RWPE1 (cell line): Measurements from ENCODE around the gene MICAL3.
"Not testable (repeated sequence)": the region's sequence is repeated elsewhere in the genome, so short reads cannot be mapped to it uniquely, and the experiment has no call there.

ENCODE experiments used
- CTCF ChIA-PET: fragments of 350-600 bp; sonication (Branson Sonifier 250); formaldehyde crosslinking; extraction: SDS; loops from one replicate; lab custom pipeline; 2021; lab: Yijun Ruan, JAX
- POLR2A ChIA-PET: fragments of 400-600 bp; formaldehyde crosslinking; extraction: SDS; loops from one replicate; lab custom pipeline; 2020; ENCODE audit warnings: antibody characterized with exemption; ENCODE audit not compliant: low non-redundant PET; lab: Yijun Ruan, JAX
- DNase-seq: peaks from one replicate; pipeline ENCODE4 v3.0.0; 2012; ENCODE audit warnings: low spot score
- H3K27ac ChIP-seq: fragments of 450-650 bp; 2 replicates; pipeline ENCODE4 v1.5.1; 2017
- TF ChIP-seq, protein P1 (sequence below): fragments of 450-650 bp; conservative IDR thresholded peaks from 2 replicates; pipeline ENCODE4 v1.5.1; 2017; ENCODE audit warnings: low read depth, mild to moderate bottlenecking

MICAL3 gene

DNA sequence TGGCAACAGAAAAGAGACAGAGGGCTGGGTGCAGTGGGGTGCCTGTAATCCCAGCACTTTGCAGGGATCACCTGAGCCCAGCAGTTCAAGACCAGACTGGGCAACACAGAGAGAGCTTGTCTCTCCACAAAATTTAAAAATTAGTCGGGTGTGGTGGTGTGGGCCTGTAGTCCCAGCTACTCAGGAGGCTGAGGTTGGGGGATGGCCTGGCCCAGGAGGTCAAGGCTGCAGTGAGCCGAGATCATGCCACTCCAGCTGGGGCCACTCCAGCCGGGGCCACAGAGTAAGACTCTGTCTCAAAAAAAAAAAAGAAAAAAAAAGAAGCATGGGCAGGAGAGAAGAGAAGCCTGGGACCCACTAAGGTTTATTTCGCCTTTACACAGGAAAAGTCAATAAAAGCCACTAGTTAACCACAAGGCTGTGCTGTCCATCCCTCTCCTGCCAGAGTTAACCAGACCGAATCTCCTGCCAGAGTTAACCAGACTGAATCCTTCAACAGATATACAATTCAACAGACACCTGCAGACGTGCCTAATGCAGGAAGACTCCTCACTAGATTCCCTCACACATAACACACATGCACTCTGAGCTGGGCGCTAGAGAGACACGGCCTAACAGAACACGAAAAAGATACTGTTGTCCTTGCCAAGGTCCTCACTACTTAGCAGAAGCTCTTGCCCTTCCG, 29.8 kb downstream of the MICAL3 start:
- ChIA-PET POLR2A (no interaction called here), CTCF (no interaction called here)
- TF ChIP-seq, protein P1, sequence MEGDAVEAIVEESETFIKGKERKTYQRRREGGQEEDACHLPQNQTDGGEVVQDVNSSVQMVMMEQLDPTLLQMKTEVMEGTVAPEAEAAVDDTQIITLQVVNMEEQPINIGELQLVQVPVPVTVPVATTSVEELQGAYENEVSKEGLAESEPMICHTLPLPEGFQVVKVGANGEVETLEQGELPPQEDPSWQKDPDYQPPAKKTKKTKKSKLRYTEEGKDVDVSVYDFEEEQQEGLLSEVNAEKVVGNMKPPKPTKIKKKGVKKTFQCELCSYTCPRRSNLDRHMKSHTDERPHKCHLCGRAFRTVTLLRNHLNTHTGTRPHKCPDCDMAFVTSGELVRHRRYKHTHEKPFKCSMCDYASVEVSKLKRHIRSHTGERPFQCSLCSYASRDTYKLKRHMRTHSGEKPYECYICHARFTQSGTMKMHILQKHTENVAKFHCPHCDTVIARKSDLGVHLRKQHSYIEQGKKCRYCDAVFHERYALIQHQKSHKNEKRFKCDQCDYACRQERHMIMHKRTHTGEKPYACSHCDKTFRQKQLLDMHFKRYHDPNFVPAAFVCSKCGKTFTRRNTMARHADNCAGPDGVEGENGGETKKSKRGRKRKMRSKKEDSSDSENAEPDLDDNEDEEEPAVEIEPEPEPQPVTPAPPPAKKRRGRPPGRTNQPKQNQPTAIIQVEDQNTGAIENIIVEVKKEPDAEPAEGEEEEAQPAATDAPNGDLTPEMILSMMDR = no peak
- DNase-seq = no peak
- H3K27ac ChIP-seq = peak overlapping the region; percentile 40

DNA sequence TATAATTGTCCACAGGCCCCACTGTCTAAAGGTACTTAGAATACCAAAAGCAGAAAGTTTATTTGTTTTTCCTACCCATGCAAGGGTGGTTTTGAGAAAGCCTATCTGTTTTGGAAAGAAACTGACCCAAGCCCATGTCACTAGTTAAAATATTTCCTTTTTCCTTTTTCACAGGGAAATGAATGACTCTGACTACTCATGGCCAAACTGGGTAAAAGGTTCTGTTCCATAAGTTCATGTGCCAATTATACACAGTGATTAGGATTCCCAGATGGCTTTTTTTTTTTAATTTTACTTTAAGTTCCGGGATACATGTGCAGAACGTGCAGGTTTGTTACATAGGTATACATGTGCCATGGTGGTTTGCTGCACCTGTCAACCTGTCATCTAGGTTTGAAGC, 31.4 kb downstream of the MICAL3 start:
- CTCF ChIA-PET, H3K27ac ChIP-seq, POLR2A ChIA-PET, DNase-seq: not testable (repeated sequence)

DNA sequence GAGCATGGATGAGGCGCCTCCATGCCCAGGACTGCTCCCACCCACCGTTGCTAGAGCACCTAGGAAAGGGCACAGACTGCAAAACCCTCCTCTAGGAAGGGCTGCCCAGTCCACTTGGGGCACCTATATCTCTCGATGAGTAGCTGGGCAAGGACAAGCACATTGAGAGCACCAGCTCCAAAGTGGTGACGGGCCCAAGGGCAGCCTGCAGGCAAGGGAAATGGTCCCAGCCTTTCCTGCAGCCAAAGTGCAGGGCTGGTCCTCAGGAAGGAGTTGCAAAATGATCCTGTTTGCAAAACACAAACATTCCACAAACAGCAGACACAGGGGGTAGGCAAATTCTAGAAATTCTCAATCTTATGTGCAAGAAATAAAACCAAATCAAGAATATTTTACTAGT, 32.4 kb downstream of the MICAL3 start:
- peak overlapping the region; percentile 40 for H3K27ac ChIP-seq
- DNase-seq, CTCF ChIA-PET, POLR2A ChIA-PET: not testable (repeated sequence)

DNA sequence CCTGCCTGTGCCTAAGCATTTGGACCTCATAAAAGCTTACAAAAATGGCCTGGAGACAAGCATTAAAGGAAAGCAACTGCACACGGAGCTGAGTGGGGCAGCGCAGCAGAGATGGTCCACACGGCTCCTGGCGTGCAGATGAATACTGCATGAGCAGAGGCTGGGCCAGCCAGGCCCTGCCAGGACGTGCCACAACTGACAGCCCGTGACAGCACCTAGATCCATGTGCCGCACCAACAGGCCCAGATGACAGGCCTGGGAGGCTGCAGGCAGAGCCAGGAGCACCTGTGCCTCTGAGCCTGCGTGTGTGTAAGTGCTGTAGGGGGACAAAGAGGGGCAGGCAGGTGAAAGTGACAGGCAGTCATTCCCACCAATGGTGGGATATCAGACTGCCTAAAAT, 33.4 kb downstream of the MICAL3 start:
- DNase-seq = no peak
- TF ChIP-seq, protein P1 = no peak
- H3K27ac ChIP-seq = peak overlapping the region; percentile 20; the same call in 1 of the 2 replicates
- ChIA-PET CTCF (no interaction called here), POLR2A (no interaction called here)

DNA sequence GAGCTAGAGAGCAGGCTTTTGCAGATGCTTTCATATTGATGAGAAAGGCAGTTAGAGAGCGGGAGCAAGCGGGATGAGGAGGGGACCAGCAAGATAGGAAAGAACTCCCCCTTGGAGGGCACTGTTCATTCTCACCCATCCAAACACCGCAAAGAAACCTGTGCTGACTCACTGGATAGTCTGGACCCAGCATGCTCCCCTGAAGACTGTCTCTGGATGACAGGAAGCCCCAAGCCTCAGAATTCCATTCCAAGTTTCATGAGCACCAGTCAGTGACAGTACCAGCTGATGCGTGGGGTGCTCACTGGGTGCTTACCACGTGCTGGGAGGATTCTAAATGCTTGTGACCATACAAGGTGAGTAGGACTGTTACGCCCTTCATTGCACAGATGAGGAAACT, 34.2 kb downstream of the MICAL3 start:
- ChIA-PET POLR2A (no interaction called here), CTCF (interaction anchor here (0.6 kb wide), 1 partner anchor 85 kb away, joined by 4 read pairs; no protein-coding TSS in a partner anchor)
- DNase-seq = no peak
- TF ChIP-seq, protein P1 = no peak
- H3K27ac ChIP-seq = no peak overlapping the region; the same call in 1 of the 2 replicates

DNA sequence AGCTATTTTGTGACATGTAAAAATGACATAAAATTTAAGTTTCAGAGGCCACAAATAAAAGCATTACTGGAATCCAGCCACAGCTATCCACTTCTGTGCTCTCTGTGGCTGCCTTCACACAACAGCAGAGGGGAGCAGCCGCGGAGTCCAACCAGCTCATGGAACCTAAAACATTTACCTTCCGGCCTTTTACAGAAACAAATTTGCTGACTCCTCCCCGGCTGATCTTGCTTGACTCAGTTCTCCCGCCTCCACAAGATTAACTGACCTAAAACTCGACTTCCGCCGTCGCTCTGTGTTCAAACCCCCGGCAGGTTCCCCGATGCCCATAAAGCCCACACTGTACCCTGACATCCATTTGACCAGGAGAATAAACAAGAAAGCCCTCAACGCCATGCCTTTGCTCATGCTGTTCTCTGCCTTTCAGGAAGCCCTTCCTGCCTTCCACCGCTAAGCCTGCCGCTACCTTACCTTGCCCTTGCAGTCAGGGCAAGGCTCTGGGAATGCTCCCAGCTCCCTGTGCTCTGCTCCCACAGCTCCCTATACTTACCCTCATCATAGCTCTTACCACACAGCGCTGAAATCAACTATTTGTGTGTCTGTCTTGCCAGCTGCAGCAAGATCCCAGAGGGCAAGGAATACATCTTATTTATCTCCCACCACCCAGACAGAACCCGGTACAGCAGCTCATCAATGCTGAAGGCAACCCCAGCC, 35.4 kb downstream of the MICAL3 start:
- H3K27ac ChIP-seq = peak overlapping the region; percentile 77
- TF ChIP-seq, protein P1 = no peak
- ChIA-PET CTCF (interaction anchor here (0.7 to 1.3 kb wide), 2 partner anchors 74 to 87 kb away, joined by 4 to 5 read pairs; no protein-coding TSS in a partner anchor), POLR2A (no interaction called here)
- no peak for DNase-seq

DNA sequence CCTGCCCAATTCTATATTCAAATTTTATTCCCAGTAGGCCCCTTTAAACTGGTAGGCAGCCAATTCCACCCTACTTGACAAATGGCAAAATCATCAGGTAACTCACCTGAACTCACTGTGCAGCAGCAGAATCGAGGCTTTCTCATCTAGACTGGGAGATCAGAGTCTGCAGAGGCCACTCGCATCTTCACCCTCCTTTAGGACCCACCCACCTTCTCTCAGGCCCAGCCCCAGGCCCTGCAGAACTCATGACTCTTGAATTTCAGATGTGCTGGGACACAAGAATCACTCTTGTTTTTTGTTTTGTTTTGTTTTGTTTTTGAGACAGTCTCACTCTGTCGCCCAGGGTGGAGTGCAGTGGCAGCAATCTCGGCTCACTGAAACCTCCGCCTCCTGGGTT, 38.8 kb downstream of the MICAL3 start:
- ChIA-PET CTCF (interaction anchor here (0.7 kb wide), 1 partner anchor 24 kb away, joined by 3 read pairs; no protein-coding TSS in a partner anchor), POLR2A (no interaction called here)
- TF ChIP-seq, protein P1 = no peak
- no peak for DNase-seq
- H3K27ac ChIP-seq = peak overlapping the region; percentile 77

DNA sequence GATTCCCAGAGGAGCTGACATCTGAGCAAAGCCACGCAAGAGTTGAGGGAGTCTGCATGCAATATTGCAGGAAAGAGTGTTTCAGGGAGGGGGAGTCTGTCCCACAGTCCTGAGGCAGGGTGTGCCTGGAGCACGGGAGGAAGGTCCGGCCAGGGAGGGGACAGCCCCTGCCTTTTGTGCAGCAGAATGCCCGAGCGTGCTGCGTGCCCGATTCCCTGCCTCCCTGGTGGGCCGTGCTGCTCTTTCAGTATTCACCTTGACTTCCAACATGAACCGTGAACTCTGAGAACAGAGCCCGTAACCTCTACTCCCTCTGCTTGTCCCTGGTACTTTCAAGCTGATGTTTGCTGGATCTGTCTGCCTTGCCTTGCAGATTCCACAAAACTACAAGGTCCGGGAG, 39.3 kb downstream of the MICAL3 start:
- CTCF ChIA-PET, POLR2A ChIA-PET, DNase-seq: not testable (repeated sequence)
- H3K27ac ChIP-seq = peak overlapping the region; percentile 77
